Gastrocnemius medialis (tissue), 4 donors: Measurements from ENCODE around the gene KCNAB2. TPM values are rescaled to one million over a fixed set of nuclear protein-coding genes. Genes with fewer than 3 reads are reported as not detected.

Experiments
- ATAC-seq, 2 donors: fragments of 150-250 bp; one replicate each; pipeline ENCODE4 v1.9.1; 2016
- DNase-seq, 2 donors: peaks; one replicate each; pipeline ENCODE4 v3.0.0-alpha.2; 2019
- H3K27ac ChIP-seq, 4 donors: fragments of 200-600 bp; sonication (generic); 1 replicate in 1 of 4; 2 replicates in 3 of 4; pipeline ENCODE4 v1.5.1; 2016 to 2018; ENCODE audit warnings: mild to moderate bottlenecking in 2 of 4, moderate library complexity in 1 of 4
- H3K27me3 ChIP-seq, 3 donors: fragments of 200-600 bp; sonication (generic) in 2 of 3; 1 replicate in 1 of 3; 2 replicates in 2 of 3; pipeline versions ENCODE4 v1.5.1 to v1.6.0; 2016 to 2019; ENCODE audit warnings: mild to moderate bottlenecking in 1 of 3, moderate library complexity in 1 of 3
- H3K36me3 ChIP-seq, 2 donors: fragments of 200-600 bp; sonication (generic) in 1 of 2; one replicate each; pipeline ENCODE4 v1.5.1; 2017 to 2018
- H3K4me1 ChIP-seq, 2 donors: fragments of 200-600 bp; sonication (generic) in 1 of 2; one replicate each; pipeline ENCODE4 v1.5.1; 2016 to 2017; ENCODE audit warnings: mild to moderate bottlenecking in 2 of 2
- H3K4me3 ChIP-seq, 4 donors: fragments of 200-600 bp; sonication (generic) in 3 of 4; 1 replicate in 1 of 4; 2 replicates in 3 of 4; pipeline ENCODE4 v1.5.1; 2016 to 2019; ENCODE audit warnings: mild to moderate bottlenecking in 2 of 4
- H3K9me3 ChIP-seq, 3 donors: fragments of 200-600 bp; sonication (generic) in 2 of 3; 1 replicate in 1 of 3; 2 replicates in 2 of 3; pipeline ENCODE4 v1.5.1; 2016 to 2019
- POLR2A ChIP-seq, 2 donors: fragments of 450-650 bp; IDR thresholded peaks; one replicate each; pipeline ENCODE4 v1.6.1; 2017; ENCODE audit warnings: antibody characterized with exemption in 2 of 2, mild to moderate bottlenecking in 2 of 2, moderate library complexity in 2 of 2
- in situ Hi-C, 4 donors: fragments of 200-750 bp; cut with MboI; loops; one replicate each; pipeline versions ENCODE4 v1.15.0 to v1.8.0; 2017; ENCODE audit warnings: low sequenced_read_pairs in 4 of 4
- intact Hi-C: fragments of 100-400 bp; cut with DNase I; formaldehyde crosslinking; loops from one replicate; pipeline ENCODE4 v1.15.1; 2023; ENCODE audit warnings: low total_unique reads
- total RNA-seq, 4 donors: library from RNA; depleted of rRNA; stranded (reverse); fragments of >200 nt; gene quantifications; one replicate each; pipeline versions ENCODE4 v1.1.0 to v1.2.3, GENCODE V29; 2016
- TF ChIP-seq, protein P1 (sequence below), 5 experiments: fragments of 450-650 bp in 3 of 5; fragments of 200-600 bp in 2 of 5; sonication (generic) in 2 of 5; IDR thresholded peaks in 4 of 5; conservative IDR thresholded peaks in 1 of 5; 1 replicate in 4 of 5; 2 replicates in 1 of 5; pipeline ENCODE4 v1.5.1; 2016 to 2019; ENCODE audit warnings: antibody characterized with exemption in 5 of 5, mild to moderate bottlenecking in 3 of 5, moderate library complexity in 3 of 5

Gene KCNAB2
- total RNA-seq, 4 donors from 2014 or later = 2.8 to 7.8 (median 4.5) TPM

DNA sequence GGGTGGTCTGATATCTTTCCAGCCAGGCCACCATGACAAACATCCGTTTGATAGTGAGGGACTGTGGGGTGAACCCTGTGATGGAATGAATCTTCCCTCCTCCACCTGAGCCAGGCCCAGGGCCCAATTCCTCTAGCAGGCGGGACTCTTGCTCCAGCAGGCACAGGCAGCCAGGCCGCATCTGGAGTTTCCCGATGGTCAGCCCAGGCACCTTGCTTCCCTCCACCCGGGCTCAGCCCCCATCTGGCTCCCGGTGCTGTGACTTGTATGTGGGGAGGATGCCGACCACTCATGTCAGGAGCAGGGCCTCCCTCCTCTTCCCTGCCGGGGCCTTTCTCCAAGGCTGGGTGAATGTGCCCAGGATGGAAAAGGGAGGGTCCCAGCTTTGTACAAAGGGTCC, 21.0 kb downstream of the KCNAB2 start:
- TF ChIP-seq, protein P1, sequence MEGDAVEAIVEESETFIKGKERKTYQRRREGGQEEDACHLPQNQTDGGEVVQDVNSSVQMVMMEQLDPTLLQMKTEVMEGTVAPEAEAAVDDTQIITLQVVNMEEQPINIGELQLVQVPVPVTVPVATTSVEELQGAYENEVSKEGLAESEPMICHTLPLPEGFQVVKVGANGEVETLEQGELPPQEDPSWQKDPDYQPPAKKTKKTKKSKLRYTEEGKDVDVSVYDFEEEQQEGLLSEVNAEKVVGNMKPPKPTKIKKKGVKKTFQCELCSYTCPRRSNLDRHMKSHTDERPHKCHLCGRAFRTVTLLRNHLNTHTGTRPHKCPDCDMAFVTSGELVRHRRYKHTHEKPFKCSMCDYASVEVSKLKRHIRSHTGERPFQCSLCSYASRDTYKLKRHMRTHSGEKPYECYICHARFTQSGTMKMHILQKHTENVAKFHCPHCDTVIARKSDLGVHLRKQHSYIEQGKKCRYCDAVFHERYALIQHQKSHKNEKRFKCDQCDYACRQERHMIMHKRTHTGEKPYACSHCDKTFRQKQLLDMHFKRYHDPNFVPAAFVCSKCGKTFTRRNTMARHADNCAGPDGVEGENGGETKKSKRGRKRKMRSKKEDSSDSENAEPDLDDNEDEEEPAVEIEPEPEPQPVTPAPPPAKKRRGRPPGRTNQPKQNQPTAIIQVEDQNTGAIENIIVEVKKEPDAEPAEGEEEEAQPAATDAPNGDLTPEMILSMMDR (IDR thresholded peaks at IDR 0.05 in 4 of 5, conservative IDR thresholded peaks at IDR 0.05 in 1 of 5) = no peak
- no peak for TF ChIP-seq POLR2A (IDR thresholded peaks at IDR 0.05)
- H3K9me3 ChIP-seq = no peaks in the 10 kb centered on the region
- intact Hi-C loops = no loop called here
- no peak overlapping the region for H3K4me3 ChIP-seq
- no peak overlapping the region for H3K27ac ChIP-seq
- H3K27me3 ChIP-seq = peaks cover 0 to 10% (median 3%) of the 10 kb centered on the region in 3 donors
- in situ Hi-C loops = no loop called here
- no peak for ATAC-seq
- H3K4me1 ChIP-seq = no peaks in the 10 kb centered on the region
- DNase-seq = no peak
- H3K36me3 ChIP-seq = no peaks in the 10 kb centered on the region

DNA sequence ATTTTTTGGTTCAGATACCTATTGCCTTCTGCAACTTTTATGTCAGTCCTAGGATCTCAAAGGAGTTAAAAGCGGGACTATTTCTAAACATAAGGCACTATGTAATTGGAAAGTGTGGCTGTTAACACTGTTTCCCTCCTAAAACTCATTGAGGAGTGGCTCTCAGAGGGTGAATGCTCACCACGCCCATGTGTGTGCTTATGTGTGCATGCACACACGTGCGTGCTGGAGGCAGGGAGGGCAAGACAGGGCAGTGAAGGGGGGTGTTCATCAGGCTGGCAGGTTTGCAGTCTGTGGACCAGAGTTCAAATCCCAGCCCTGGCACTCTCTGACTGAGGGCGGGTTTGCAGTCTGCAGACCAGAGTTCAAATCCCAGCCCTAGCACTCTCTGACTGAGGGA, 22.4 kb downstream of the KCNAB2 start:
- in situ Hi-C loops (no loop called here), intact Hi-C loops (no loop called here)
- no peak for ATAC-seq
- TF ChIP-seq, protein P1 (IDR thresholded peaks at IDR 0.05 in 4 of 5, conservative IDR thresholded peaks at IDR 0.05 in 1 of 5) = no peak
- TF ChIP-seq POLR2A (IDR thresholded peaks at IDR 0.05) = no peak
- no peak overlapping the region for H3K27ac ChIP-seq
- H3K4me1 ChIP-seq = no peaks in the 10 kb centered on the region
- no peak for DNase-seq
- H3K4me3 ChIP-seq = no peak overlapping the region
- no peaks in the 10 kb centered on the region for H3K9me3 ChIP-seq
- no peaks in the 10 kb centered on the region for H3K36me3 ChIP-seq
- peaks cover 0 to 10% (median 3%) of the 10 kb centered on the region in 3 donors for H3K27me3 ChIP-seq

DNA sequence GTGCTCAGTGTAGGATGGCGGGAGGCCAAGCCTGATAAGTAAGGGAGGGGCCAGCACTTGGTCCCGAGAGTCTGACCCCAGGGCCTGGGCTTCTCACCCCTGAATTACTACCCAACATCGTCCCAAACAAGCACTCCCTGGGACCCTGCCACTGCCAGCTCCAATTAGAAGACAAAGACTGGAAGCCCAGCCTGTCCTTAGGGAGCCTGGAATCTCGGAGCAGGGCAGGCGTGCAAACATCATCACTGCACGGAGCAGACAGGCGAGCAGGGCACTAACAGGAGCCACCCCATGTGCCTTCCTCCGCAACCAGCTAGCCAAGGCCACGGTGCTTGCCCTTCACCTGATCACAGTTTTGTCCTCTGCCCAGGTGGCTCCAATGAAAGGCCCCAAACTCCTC, 23.2 kb downstream of the KCNAB2 start:
- Histone ChIP-seq H3K4me1 (no peaks in the 10 kb centered on the region), H3K27ac (no peak overlapping the region), H3K27me3 (peaks cover 0 to 10% (median 3%) of the 10 kb centered on the region in 3 donors), H3K4me3 (no peak overlapping the region), H3K36me3 (no peaks in the 10 kb centered on the region), H3K9me3 (no peaks in the 10 kb centered on the region)
- DNase-seq (no peak), ATAC-seq (no peak)
- TF ChIP-seq, protein P1 (IDR thresholded peaks at IDR 0.05 in 4 of 5, conservative IDR thresholded peaks at IDR 0.05 in 1 of 5) = no peak
- TF ChIP-seq POLR2A (IDR thresholded peaks at IDR 0.05) = no peak
- intact Hi-C loops (no loop called here), in situ Hi-C loops (no loop called here)

DNA sequence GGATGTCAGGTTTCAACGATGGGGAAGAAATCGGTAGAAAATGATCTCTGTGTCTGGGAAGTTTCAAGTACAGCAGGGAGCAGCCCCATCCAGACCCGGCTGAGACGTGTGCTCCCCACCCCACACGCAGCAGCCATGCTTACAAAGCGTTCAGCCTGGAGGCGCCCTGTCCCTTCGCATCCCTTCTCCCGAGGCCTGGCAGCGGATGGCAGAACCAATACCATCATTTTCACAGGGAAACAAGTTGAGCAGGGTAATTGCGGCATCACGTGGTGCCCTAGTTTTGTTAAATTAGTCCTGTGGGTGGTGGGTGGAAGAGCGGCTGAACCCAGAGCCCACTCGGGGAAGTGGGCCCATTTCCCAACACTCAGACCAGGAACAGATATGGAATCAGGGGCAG, 23.9 kb downstream of the KCNAB2 start:
- DNase-seq (no peak), ATAC-seq (no peak)
- intact Hi-C loops (no loop called here), in situ Hi-C loops (no loop called here)
- no peaks in the 10 kb centered on the region for H3K4me1 ChIP-seq
- H3K9me3 ChIP-seq = no peaks in the 10 kb centered on the region
- no peaks in the 10 kb centered on the region for H3K36me3 ChIP-seq
- peaks cover 0 to 10% (median 3%) of the 10 kb centered on the region in 3 donors for H3K27me3 ChIP-seq
- TF ChIP-seq, protein P1 (IDR thresholded peaks at IDR 0.05 in 4 of 5, conservative IDR thresholded peaks at IDR 0.05 in 1 of 5) = no peak
- no peak for TF ChIP-seq POLR2A (IDR thresholded peaks at IDR 0.05)
- no peak overlapping the region for H3K4me3 ChIP-seq
- no peak overlapping the region for H3K27ac ChIP-seq

DNA sequence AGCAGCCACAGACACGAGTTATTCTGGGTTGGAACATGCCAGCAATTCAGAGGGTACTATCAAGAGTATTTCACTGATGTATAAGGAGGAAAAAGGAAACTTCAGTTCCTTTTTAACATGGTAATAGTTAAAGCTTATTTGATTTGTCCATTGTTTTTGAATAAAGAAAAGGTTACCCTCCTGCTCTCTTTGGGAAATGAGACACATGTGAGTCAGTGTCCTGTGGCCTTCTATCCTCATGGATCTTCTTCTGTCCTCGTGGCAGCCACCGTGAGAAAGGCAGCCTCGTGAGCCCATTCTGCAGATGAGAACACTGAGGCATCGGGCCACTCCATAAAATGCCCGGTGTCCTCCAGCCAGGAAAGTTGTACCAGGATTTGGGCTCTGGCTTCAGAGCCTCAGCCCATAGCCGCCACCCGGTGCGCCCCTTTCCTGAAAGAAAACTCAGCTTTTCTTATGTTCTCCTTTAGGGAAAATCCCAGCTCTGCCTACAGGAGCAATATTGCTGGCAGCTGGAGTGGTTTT, 24.8 kb downstream of the KCNAB2 start:
- intact Hi-C loops (no loop called here), in situ Hi-C loops (no loop called here)
- H3K4me1 ChIP-seq = no peaks in the 10 kb centered on the region
- H3K36me3 ChIP-seq = no peaks in the 10 kb centered on the region
- no peaks in the 10 kb centered on the region for H3K9me3 ChIP-seq
- DNase-seq = no peak
- peaks cover 0 to 7% (median under 1%) of the 10 kb centered on the region in 3 donors for H3K27me3 ChIP-seq
- no peak overlapping the region for H3K27ac ChIP-seq
- H3K4me3 ChIP-seq = no peak overlapping the region
- ATAC-seq = no peak
- TF ChIP-seq, protein P1 (IDR thresholded peaks at IDR 0.05 in 4 of 5, conservative IDR thresholded peaks at IDR 0.05 in 1 of 5) = no peak
- no peak for TF ChIP-seq POLR2A (IDR thresholded peaks at IDR 0.05)
